Measurements from ENCODE around the gene BCHE. TPM values are rescaled to one million over a fixed set of nuclear protein-coding genes. Genes with fewer than 3 reads are reported as not detected.

The BCHE gene
- total and polyA plus RNA-seq, 2 of the 13 experiments (the other 11 are each of a cell fraction or from before 2014, with no cell fraction given): not detected

DNA sequence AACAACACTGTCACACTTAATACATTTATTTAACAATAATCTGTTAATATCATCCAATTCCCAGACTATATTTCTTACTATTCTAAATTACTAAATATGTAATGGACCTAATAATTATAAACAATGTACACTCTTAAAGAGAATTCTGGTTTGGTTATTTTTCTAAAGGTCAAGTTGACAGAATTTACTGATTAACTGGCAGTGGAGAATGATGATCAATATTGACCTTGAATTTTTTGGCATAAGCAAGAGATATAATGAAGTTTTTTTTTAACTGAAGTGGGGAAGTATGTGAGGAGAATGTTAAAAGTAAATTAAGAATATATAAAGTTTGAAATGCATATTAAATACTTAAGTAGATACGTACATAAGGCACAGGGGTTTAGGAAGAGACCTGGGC is 33.8 kb downstream of the BCHE start (continued):
- TF ChIP-seq ZNF17 (CRISPR knock-in tag; IDR thresholded peaks at IDR 0.05) (no peak), ZFP1 (CRISPR knock-in tag; IDR thresholded peaks at IDR 0.05) (no peak), ARID2 (CRISPR knock-in tag; IDR thresholded peaks at IDR 0.05; ENCODE audit: borderline replicate concordance) (no peak), MTF1 (CRISPR knock-in tag; IDR thresholded peaks at IDR 0.05) (no peak)
- TF ChIP-seq, protein P1, sequence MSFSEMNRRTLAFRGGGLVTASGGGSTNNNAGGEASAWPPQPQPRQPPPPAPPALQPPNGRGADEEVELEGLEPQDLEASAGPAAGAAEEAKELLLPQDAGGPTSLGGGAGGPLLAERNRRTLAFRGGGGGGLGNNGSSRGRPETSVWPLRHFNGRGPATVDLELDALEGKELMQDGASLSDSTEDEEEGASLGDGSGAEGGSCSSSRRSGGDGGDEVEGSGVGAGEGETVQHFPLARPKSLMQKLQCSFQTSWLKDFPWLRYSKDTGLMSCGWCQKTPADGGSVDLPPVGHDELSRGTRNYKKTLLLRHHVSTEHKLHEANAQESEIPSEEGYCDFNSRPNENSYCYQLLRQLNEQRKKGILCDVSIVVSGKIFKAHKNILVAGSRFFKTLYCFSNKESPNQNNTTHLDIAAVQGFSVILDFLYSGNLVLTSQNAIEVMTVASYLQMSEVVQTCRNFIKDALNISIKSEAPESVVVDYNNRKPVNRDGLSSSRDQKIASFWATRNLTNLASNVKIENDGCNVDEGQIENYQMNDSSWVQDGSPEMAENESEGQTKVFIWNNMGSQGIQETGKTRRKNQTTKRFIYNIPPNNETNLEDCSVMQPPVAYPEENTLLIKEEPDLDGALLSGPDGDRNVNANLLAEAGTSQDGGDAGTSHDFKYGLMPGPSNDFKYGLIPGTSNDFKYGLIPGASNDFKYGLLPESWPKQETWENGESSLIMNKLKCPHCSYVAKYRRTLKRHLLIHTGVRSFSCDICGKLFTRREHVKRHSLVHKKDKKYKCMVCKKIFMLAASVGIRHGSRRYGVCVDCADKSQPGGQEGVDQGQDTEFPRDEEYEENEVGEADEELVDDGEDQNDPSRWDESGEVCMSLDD (CRISPR knock-in tag; IDR thresholded peaks at IDR 0.05; ENCODE audit: borderline replicate concordance): no peak

DNA sequence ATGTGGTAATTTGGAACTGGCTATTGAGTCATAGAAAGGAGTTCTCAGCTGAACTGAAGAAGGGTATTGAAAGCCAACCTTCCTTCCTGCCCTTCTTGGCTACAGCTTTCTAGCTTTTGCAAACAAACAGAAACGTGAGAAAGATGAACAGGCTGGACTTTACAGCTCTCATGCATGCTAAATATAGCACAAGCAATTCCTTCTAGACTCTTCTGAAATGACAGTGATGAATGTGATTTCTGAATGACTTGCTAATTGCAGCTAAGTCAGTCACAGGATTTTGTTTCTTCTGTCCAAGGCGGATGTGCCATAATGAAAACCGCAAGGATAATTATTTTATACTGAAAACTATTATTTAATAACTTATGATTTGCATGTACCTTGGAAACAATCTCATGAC is 36.3 kb downstream of the BCHE start:
- no peak for ATAC-seq
- no peak for DNase-seq (ENCODE audit: low spot score)
- no peak for FAIRE-seq
- ChIA-PET CTCF (ENCODE audit: low intra/inter-chr PET ratio, low total read pairs) (no interaction called here), POLR2A (no interaction called here)
- Histone ChIP-seq H3K79me2 (ENCODE audit: insufficient read depth, low read length) (no peaks in the 10 kb centered on the region), H3K36me3 (replicated peaks in 1 of 2; ENCODE audit: control insufficient read depth in 1 of 2, insufficient read depth in 2 of 2, low read length in 2 of 2) (no peaks in the 10 kb centered on the region), H3K27ac (ENCODE audit: extremely low read length, insufficient read depth, low read length) (no peak overlapping the region), H3K9ac (ENCODE audit: insufficient read depth, low read depth, low read length) (no peak overlapping the region), H3K9me3 (ENCODE audit: low read length) (no peaks in the 10 kb centered on the region), H3K4me1 (ENCODE audit: insufficient read depth, low read length) (0 out of 2 replicates have a peak, but pooled peaks cover 7% of the 10 kb centered on the region), H3K27me3 (ENCODE audit: control insufficient read depth in 1 of 2, insufficient read depth in 2 of 2, low read length in 2 of 2) (no peaks in the 10 kb centered on the region), H4K20me1 (ENCODE audit: insufficient read depth, low read length) (no peaks in the 10 kb centered on the region), H3K4me2 (ENCODE audit: low read depth, low read length) (no peak overlapping the region), H3K4me3 (replicated peaks in 1 of 3; ENCODE audit: insufficient read depth in 1 of 3, low read depth in 2 of 3, low read length in 3 of 3) (no peak overlapping the region), H2AFZ (ENCODE audit: low read length) (no peak overlapping the region)
- intact Hi-C loops (cut with micrococcal nuclease; ENCODE audit: unreplicated experiment): no loop called here
- in situ Hi-C loops (cut with HindIII; ENCODE audit: extremely low pct_ligation_motif_present, low pct_unique_long_range_greater_than_20kb): no loop called here
- no TSS peak for BruUV-seq (replicated peaks)
- WGBS (ENCODE audit: low lambda C conversion rate): 55% methylated on average over 3 of the region's 3 CpGs
- TF ChIP-seq ZNF251 (CRISPR knock-in tag; IDR thresholded peaks at IDR 0.05) (no peak), ARID2 (CRISPR knock-in tag; IDR thresholded peaks at IDR 0.05; ENCODE audit: borderline replicate concordance) (no peak), KAT8 (CRISPR knock-in tag; IDR thresholded peaks at IDR 0.05) (no peak), KAT2B (IDR thresholded peaks at IDR 0.05; ENCODE audit: borderline replicate concordance, low read depth, low read length) (no peak), ZNF260 (CRISPR knock-in tag; IDR thresholded peaks at IDR 0.05; ENCODE audit: borderline replicate concordance, low read depth) (no peak)
- TF ChIP-seq, protein P2, sequence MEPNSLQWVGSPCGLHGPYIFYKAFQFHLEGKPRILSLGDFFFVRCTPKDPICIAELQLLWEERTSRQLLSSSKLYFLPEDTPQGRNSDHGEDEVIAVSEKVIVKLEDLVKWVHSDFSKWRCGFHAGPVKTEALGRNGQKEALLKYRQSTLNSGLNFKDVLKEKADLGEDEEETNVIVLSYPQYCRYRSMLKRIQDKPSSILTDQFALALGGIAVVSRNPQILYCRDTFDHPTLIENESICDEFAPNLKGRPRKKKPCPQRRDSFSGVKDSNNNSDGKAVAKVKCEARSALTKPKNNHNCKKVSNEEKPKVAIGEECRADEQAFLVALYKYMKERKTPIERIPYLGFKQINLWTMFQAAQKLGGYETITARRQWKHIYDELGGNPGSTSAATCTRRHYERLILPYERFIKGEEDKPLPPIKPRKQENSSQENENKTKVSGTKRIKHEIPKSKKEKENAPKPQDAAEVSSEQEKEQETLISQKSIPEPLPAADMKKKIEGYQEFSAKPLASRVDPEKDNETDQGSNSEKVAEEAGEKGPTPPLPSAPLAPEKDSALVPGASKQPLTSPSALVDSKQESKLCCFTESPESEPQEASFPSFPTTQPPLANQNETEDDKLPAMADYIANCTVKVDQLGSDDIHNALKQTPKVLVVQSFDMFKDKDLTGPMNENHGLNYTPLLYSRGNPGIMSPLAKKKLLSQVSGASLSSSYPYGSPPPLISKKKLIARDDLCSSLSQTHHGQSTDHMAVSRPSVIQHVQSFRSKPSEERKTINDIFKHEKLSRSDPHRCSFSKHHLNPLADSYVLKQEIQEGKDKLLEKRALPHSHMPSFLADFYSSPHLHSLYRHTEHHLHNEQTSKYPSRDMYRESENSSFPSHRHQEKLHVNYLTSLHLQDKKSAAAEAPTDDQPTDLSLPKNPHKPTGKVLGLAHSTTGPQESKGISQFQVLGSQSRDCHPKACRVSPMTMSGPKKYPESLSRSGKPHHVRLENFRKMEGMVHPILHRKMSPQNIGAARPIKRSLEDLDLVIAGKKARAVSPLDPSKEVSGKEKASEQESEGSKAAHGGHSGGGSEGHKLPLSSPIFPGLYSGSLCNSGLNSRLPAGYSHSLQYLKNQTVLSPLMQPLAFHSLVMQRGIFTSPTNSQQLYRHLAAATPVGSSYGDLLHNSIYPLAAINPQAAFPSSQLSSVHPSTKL (CRISPR knock-in tag; IDR thresholded peaks at IDR 0.05): no peak
- TF ChIP-seq, protein P3, sequence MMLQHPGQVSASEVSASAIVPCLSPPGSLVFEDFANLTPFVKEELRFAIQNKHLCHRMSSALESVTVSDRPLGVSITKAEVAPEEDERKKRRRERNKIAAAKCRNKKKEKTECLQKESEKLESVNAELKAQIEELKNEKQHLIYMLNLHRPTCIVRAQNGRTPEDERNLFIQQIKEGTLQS (CRISPR knock-in tag; IDR thresholded peaks at IDR 0.05): no peak
- TF ChIP-seq, protein P4, sequence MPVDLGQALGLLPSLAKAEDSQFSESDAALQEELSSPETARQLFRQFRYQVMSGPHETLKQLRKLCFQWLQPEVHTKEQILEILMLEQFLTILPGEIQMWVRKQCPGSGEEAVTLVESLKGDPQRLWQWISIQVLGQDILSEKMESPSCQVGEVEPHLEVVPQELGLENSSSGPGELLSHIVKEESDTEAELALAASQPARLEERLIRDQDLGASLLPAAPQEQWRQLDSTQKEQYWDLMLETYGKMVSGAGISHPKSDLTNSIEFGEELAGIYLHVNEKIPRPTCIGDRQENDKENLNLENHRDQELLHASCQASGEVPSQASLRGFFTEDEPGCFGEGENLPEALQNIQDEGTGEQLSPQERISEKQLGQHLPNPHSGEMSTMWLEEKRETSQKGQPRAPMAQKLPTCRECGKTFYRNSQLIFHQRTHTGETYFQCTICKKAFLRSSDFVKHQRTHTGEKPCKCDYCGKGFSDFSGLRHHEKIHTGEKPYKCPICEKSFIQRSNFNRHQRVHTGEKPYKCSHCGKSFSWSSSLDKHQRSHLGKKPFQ (CRISPR knock-in tag; IDR thresholded peaks at IDR 0.05; ENCODE audit: insufficient replicate concordance): no peak
- TF ChIP-seq, protein P5, sequence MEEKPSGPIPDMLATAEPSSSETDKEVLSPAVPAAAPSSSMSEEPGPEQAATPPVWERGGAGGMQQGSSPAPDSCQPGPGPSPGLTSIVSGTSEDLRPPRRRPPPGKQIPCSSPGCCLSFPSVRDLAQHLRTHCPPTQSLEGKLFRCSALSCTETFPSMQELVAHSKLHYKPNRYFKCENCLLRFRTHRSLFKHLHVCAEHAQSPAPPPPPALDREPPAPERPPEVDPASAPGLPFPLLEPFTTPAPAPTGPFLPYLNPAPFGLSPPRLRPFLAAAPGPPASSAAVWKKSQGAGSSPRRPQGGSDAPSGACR (CRISPR knock-in tag; IDR thresholded peaks at IDR 0.05): no peak
